ENCODE measurements around the gene ZBTB47. TPM values are rescaled to one million over a fixed set of nuclear protein-coding genes. Genes with fewer than 3 reads are reported as not detected.

Gene ZBTB47
- total RNA-seq, 2 experiments from 2014 or later: 1.0 to 1.1 TPM

DNA sequence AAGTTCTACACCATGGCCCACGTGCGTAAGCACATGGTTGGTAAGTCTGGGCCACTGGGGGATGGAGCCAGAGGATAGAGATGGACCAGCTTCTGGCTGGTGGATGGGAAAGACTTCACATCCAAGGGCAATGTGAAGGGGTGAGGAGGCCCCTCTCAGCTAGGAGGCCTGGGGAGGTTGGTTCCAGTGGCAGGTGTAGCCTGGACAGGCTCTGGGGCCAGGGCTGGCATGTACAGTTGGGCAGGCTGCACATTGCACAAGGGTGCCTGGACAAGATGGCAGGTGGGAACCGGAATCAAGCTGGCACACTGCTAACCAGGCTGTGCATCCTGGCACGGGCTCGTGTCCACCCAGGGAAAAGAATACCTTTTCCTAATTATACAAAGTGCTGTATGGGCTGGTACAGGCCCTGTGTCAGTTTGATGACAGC, 8.1 kb downstream of the ZBTB47 start:
- CTCF ChIA-PET: interaction anchor here (0.8 to 2.2 kb wide), 5 partner anchors 8 to 95 kb away, joined by 3 to 15 read pairs (median 5); no protein-coding TSS in a partner anchor
- no peak for DNase-seq
- Mint-ChIP-seq H3K9me3 (no peaks in the 10 kb centered on the region), H3K4me3 (no peak overlapping the region), H3K36me3 (no peaks in the 10 kb centered on the region), H3K4me1 (ENCODE audit: low read depth) (no peaks in the 10 kb centered on the region), H3K27ac (no peak overlapping the region), H3K27me3 (no peaks in the 10 kb centered on the region)
- intact Hi-C loops (cut with micrococcal nuclease): no loop called here
- POLR2A ChIA-PET: no interaction called here

GRCh38 chr3:42662037-42662812, 8.7 kb downstream of the ZBTB47 start:
- intact Hi-C loops (cut with micrococcal nuclease): no loop called here
- POLR2A ChIA-PET: no interaction called here

DNA sequence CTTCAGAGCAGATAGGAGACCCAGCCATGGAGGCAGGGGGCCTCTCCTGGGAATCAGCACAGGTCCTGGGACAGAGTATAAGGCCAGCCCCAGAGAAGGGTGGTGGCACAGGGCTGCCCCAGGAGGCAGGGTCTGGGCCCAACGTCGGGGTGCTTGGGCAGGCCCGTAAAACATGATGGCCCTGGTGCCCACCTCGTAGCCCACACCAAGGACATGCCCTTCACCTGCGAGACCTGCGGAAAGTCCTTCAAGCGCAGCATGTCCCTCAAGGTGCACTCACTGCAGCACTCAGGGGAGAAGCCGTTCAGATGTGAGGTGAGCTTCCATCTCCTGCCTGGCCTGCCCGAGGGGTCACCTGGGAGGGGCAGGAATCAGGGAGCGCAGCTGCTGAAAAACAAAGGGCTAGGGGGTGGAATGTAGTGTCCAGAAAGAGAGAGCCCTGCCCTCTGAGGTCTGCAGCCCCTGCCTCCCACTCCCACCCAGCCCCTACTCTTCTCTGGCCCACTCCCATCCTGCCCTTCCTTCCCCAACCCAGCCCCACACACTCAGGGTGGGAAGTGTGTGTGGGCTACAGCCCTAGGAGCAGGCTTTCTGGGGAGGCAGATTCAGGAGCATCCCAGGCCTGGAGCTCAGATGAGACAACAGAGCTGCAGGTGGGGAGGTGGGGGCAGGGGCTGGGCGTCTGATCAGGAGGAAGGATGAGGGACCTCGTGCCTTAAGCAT, 9.5 kb downstream of the ZBTB47 start:
- ChIA-PET POLR2A (no interaction called here), CTCF (interaction anchor here (0.9 kb wide), 1 partner anchor 82 kb away, joined by 3 read pairs; no protein-coding TSS in a partner anchor)
- Mint-ChIP-seq H3K9me3 (no peaks in the 10 kb centered on the region), H3K27ac (no peak overlapping the region), H3K4me1 (ENCODE audit: low read depth) (no peaks in the 10 kb centered on the region), H3K36me3 (no peaks in the 10 kb centered on the region), H3K4me3 (no peak overlapping the region), H3K27me3 (no peaks in the 10 kb centered on the region)
- intact Hi-C loops (cut with micrococcal nuclease): no loop called here
- DNase-seq: no peak

More at GRCh38 chr3:42662037-42662812, 8.7 kb downstream of the ZBTB47 start:
- DNase-seq: no peak
- Mint-ChIP-seq H3K4me3 (no peak overlapping the region), H3K36me3 (no peaks in the 10 kb centered on the region), H3K27ac (no peak overlapping the region), H3K4me1 (ENCODE audit: low read depth) (no peaks in the 10 kb centered on the region), H3K9me3 (no peaks in the 10 kb centered on the region), H3K27me3 (no peaks in the 10 kb centered on the region)
- CTCF ChIA-PET: interaction anchor here (0.9 to 1.8 kb wide), 3 partner anchors 80 to 94 kb away, joined by 3 to 8 read pairs (median 5); no protein-coding TSS in a partner anchor

DNA sequence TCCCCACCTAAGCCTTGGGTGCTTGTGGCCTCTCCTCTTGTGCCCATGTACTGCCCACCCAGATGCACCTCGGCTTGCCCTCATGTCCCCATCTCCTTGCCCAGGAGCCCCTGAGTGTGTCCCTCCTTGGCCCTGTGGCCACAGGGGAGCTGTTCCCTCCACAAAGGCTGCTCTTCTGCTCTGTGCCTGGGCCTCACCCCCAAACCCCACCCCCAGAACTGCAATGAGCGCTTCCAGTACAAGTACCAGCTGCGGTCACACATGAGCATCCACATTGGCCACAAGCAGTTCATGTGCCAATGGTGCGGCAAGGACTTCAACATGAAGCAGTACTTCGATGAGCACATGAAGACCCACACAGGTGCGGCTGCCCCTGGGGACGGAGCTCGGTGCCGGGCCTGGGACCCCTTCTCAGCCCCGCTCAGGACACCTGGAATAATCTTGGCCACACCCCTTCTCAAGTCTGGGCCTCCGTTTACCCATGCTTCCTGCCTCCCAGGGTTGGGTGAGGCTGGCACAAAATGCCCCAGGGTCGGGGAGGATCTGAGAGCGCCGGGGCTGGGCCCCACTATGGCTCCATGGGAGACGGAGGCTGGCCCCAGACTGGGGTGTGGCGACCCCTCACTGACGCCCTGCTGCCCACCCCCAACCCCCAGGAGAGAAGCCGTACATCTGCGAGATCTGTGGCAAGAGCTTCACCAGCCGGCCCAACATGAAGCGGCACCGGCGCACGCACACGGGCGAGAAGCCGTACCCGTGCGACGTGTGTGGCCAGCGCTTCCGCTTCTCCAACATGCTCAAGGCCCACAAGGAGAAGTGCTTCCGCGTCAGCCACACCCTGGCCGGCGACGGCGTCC, 10.3 kb downstream of the ZBTB47 start:
- H3K27ac Mint-ChIP-seq: no peak overlapping the region
- CTCF ChIA-PET: no interaction called here
- intact Hi-C loops (cut with micrococcal nuclease): no loop called here
- H3K36me3 Mint-ChIP-seq: no peaks in the 10 kb centered on the region
- POLR2A ChIA-PET: no interaction called here
- no peak overlapping the region for H3K4me3 Mint-ChIP-seq
- no peaks in the 10 kb centered on the region for H3K9me3 Mint-ChIP-seq
- peaks cover 2% of the 10 kb centered on the region for H3K27me3 Mint-ChIP-seq
- H3K4me1 Mint-ChIP-seq (ENCODE audit: low read depth): no peaks in the 10 kb centered on the region
- no peak for DNase-seq

DNA sequence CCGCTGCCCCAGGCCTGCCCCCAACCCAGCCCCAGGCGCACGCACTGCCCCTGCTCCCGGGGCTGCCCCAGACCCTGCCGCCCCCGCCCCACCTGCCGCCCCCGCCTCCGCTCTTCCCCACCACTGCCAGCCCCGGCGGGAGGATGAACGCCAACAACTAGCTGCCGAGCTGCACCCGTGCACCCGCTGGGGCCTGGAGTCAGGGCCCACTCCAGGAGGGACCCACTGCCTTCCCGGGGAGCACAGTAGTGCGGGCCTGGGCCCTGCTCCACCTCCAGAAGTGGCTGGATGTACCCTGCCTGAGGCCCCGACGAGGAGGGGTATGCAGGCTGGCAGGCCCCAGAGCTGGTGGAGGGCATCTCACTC, 10.9 kb downstream of the ZBTB47 start:
- no peaks in the 10 kb centered on the region for H3K9me3 Mint-ChIP-seq
- ChIA-PET POLR2A (no interaction called here), CTCF (no interaction called here)
- H3K4me3 Mint-ChIP-seq: no peak overlapping the region
- no peaks in the 10 kb centered on the region for H3K36me3 Mint-ChIP-seq
- H3K27ac Mint-ChIP-seq: no peak overlapping the region
- intact Hi-C loops (cut with micrococcal nuclease): no loop called here
- H3K4me1 Mint-ChIP-seq (ENCODE audit: low read depth): no peaks in the 10 kb centered on the region
- H3K27me3 Mint-ChIP-seq: peaks cover 2% of the 10 kb centered on the region
- DNase-seq: no peak

GRCh38 chr3:42665050-42665878, 11.8 kb downstream of the ZBTB47 start:
- CTCF ChIA-PET: no interaction called here
- POLR2A ChIA-PET: no interaction called here
- Mint-ChIP-seq H3K27ac (no peak overlapping the region), H3K4me1 (ENCODE audit: low read depth) (no peaks in the 10 kb centered on the region), H3K9me3 (no peaks in the 10 kb centered on the region), H3K27me3 (peaks cover 2% of the 10 kb centered on the region), H3K4me3 (no peak overlapping the region), H3K36me3 (no peaks in the 10 kb centered on the region)
- no peak for DNase-seq
- intact Hi-C loops (cut with micrococcal nuclease): no loop called here

- no peak for DNase-seq
- intact Hi-C loops (cut with micrococcal nuclease): no loop called here
- ChIA-PET CTCF (no interaction called here), POLR2A (interaction anchor here (0.5 kb wide), 1 partner anchor 35 kb away, joined by 3 read pairs; no protein-coding TSS in a partner anchor)
- Mint-ChIP-seq H3K27me3 (peaks cover 2% of the 10 kb centered on the region), H3K4me1 (ENCODE audit: low read depth) (no peaks in the 10 kb centered on the region), H3K36me3 (no peaks in the 10 kb centered on the region), H3K4me3 (no peak overlapping the region), H3K27ac (no peak overlapping the region), H3K9me3 (no peaks in the 10 kb centered on the region)
Observed at GRCh38 chr3:42666022-42666421, 12.5 kb downstream of the ZBTB47 start.

- DNase-seq: no peak
- no peak overlapping the region for H3K4me3 Mint-ChIP-seq
- H3K4me1 Mint-ChIP-seq (ENCODE audit: low read depth): no peaks in the 10 kb centered on the region
- intact Hi-C loops (cut with micrococcal nuclease): no loop called here
- POLR2A ChIA-PET: no interaction called here
- no peak overlapping the region for H3K27ac Mint-ChIP-seq
- CTCF ChIA-PET: no interaction called here
- peaks cover 2% of the 10 kb centered on the region for H3K27me3 Mint-ChIP-seq
- no peaks in the 10 kb centered on the region for H3K9me3 Mint-ChIP-seq
- no peaks in the 10 kb centered on the region for H3K36me3 Mint-ChIP-seq
Observed at GRCh38 chr3:42666577-42666998, 13.1 kb downstream of the ZBTB47 start.

- no peaks in the 10 kb centered on the region for H3K9me3 Mint-ChIP-seq
- H3K4me1 Mint-ChIP-seq (ENCODE audit: low read depth): no peaks in the 10 kb centered on the region
- H3K4me3 Mint-ChIP-seq: no peak overlapping the region
- intact Hi-C loops (cut with micrococcal nuclease): no loop called here
- peaks cover 2% of the 10 kb centered on the region for H3K27me3 Mint-ChIP-seq
- ChIA-PET CTCF (interaction anchor here (0.5 kb wide), 1 partner anchor 77 kb away, joined by 3 read pairs; no protein-coding TSS in a partner anchor), POLR2A (no interaction called here)
- DNase-seq: no peak
- H3K36me3 Mint-ChIP-seq: no peaks in the 10 kb centered on the region
- H3K27ac Mint-ChIP-seq: no peak overlapping the region
Observed at GRCh38 chr3:42667096-42667522, 13.6 kb downstream of the ZBTB47 start.

DNA sequence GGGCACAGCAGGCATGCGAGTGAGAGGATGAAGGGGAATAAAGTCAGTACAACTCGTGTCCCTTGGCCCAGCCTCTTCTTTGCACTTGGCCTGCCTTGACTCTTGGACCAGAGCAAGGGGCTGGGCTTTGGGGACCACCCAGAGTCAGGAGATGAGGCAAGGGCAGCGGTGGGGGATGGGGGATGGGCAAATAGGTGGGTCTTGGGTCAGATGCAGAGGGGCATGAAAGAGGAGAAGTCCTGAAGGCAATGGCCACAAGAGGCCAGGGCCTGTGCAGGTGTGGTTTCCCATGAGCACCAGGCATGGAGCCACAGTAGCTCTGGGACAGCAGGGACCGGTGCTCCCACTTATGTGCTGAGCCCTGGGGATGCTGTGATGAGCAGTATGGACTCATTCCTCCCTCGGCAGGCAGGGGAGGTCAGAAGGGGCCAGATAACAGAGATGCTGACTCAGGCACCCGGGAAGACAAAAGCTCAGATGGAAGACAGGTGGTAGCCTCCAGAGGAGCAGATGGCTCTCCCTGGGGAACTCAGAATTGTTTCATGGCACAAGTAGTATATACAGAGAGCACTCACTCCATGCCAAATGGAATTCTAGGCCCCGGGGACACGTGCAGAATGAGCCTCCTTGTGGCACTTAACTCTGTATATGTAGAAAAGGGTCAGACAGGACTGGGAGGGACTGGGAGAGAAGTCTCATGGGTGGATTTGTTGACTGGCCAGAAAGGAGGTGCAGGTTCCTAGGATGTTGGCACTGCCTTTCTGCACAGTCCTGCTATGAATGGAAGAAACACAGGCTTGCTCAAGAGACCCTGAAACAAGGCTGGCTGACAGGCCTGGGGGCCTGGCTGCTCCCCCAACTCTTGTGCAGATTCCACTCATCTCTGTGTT, 14.3 kb downstream of the ZBTB47 start:
- DNase-seq: peak; percentile 6
- no peak overlapping the region for H3K27ac Mint-ChIP-seq

GRCh38 chr3:42668413-42668760, 14.9 kb downstream of the ZBTB47 start:
- H3K4me3 Mint-ChIP-seq: no peak overlapping the region
- ChIA-PET CTCF (interaction anchor here (1.4 kb wide), 1 partner anchor 75 kb away, joined by 3 read pairs; no protein-coding TSS in a partner anchor), POLR2A (no interaction called here)
- H3K36me3 Mint-ChIP-seq: no peaks in the 10 kb centered on the region
- DNase-seq: no peak
- no peaks in the 10 kb centered on the region for H3K9me3 Mint-ChIP-seq
- H3K27me3 Mint-ChIP-seq: peaks cover 2% of the 10 kb centered on the region
- H3K4me1 Mint-ChIP-seq (ENCODE audit: low read depth): no peaks in the 10 kb centered on the region
- intact Hi-C loops (cut with micrococcal nuclease): no loop called here
- no peak overlapping the region for H3K27ac Mint-ChIP-seq

More for the DNA sequence above, 14.3 kb downstream of the ZBTB47 start:
- intact Hi-C loops (cut with micrococcal nuclease): no loop called here
- H3K4me3 Mint-ChIP-seq: no peak overlapping the region
- CTCF ChIA-PET: interaction anchor here (0.5 to 1.4 kb wide), 2 partner anchors 76 kb away, joined by 3 read pairs; no protein-coding TSS in a partner anchor
- H3K36me3 Mint-ChIP-seq: no peaks in the 10 kb centered on the region
- H3K27me3 Mint-ChIP-seq: peaks cover 2% of the 10 kb centered on the region
- POLR2A ChIA-PET: no interaction called here
- no peaks in the 10 kb centered on the region for H3K4me1 Mint-ChIP-seq (ENCODE audit: low read depth)
- no peaks in the 10 kb centered on the region for H3K9me3 Mint-ChIP-seq
